Loucy (cell line): ENCODE data around the gene PIANP.

Experiments
- H2AFZ ChIP-seq: fragments of 200-600 bp; sonication (generic); 2 replicates; pipeline ENCODE4 v1.6.0; 2016; ENCODE audit warnings: antibody characterized with exemption, mild to moderate bottlenecking, low read length, moderate library complexity
- H3F3A ChIP-seq: fragments of 200-600 bp; 2 replicates; pipeline ENCODE4 v1.6.0; 2016; ENCODE audit warnings: antibody characterized with exemption, low read depth, mild to moderate bottlenecking
- H3K27me3 ChIP-seq: fragments of 200-600 bp; sonication (generic); 2 replicates; pipeline ENCODE4 v1.6.1; 2014; ENCODE audit warnings: low read length, mild to moderate bottlenecking; ENCODE audit not compliant: insufficient read depth, poor library complexity, severe bottlenecking
- H3K36me3 ChIP-seq: fragments of 200-600 bp; sonication (generic); 2 replicates; pipeline ENCODE4 v1.6.1; 2016; ENCODE audit warnings: low read length; ENCODE audit not compliant: insufficient read depth
- H3K4me1 ChIP-seq: fragments of 200-600 bp; sonication (generic); 2 replicates; pipeline ENCODE4 v1.5.1; 2014; ENCODE audit warnings: low read length, mild to moderate bottlenecking; ENCODE audit not compliant: insufficient read depth, poor library complexity, severe bottlenecking
- H3K4me2 ChIP-seq: fragments of 200-600 bp; sonication (generic); 2 replicates; pipeline ENCODE4 v1.6.0; 2014; ENCODE audit warnings: antibody characterized with exemption, low read length, low read depth, mild to moderate bottlenecking; ENCODE audit not compliant: poor library complexity, severe bottlenecking
- H3K4me3 ChIP-seq: fragments of 200-600 bp; sonication (generic); 2 replicates; pipeline ENCODE4 v1.5.1; 2014; ENCODE audit warnings: low read length, mild to moderate bottlenecking, mixed read lengths; ENCODE audit not compliant: poor library complexity, severe bottlenecking
- H3K79me2 ChIP-seq: fragments of 200-600 bp; sonication (generic); 2 replicates; pipeline ENCODE4 v1.6.1; 2014; ENCODE audit warnings: low read length; ENCODE audit not compliant: insufficient read depth
- H3K9ac ChIP-seq: fragments of 200-600 bp; sonication (generic); 2 replicates; pipeline ENCODE4 v1.6.0; 2014; ENCODE audit warnings: mild to moderate bottlenecking, low read depth, low read length, moderate library complexity; ENCODE audit not compliant: poor library complexity, severe bottlenecking
- H3K9me2 ChIP-seq: fragments of 200-600 bp; sonication (generic); replicated peaks from 2 replicates; pipeline ENCODE4 v1.6.1; 2016; ENCODE audit warnings: low read depth, low read length, mixed read lengths
- H3K9me3 ChIP-seq: fragments of 200-600 bp; sonication (generic); 2 replicates; pipeline ENCODE4 v1.6.1; 2014; ENCODE audit warnings: mild to moderate bottlenecking, antibody characterized with exemption, low read length, low read depth; ENCODE audit not compliant: insufficient read depth
- H4K20me1 ChIP-seq: fragments of 200-600 bp; sonication (generic); 2 replicates; pipeline ENCODE4 v1.6.0; 2014; ENCODE audit warnings: antibody characterized with exemption, low read length, mild to moderate bottlenecking; ENCODE audit not compliant: insufficient read depth, poor library complexity, severe bottlenecking
- CTCF ChIP-seq: fragments of 200-600 bp; sonication (generic); conservative IDR thresholded peaks from 2 replicates; pipeline ENCODE4 v1.5.1; 2014; ENCODE audit warnings: mild to moderate bottlenecking, antibody characterized with exemption, low read length
- EZH2phosphoT487 ChIP-seq: fragments of 200-600 bp; IDR thresholded peaks from 2 replicates; pipeline ENCODE4 v1.6.1; 2018; ENCODE audit warnings: antibody characterized with exemption, mild to moderate bottlenecking, moderate library complexity, borderline replicate concordance

PIANP gene

GRCh38 chr12:6736754-6737153, 36.1 kb upstream of the PIANP start:
- H3K4me1 ChIP-seq = peaks cover 5% of the 10 kb centered on the region
- H4K20me1 ChIP-seq = no peaks in the 10 kb centered on the region
- H3K4me3 ChIP-seq = no peak overlapping the region
- no peak overlapping the region for H3K4me2 ChIP-seq
- H3F3A ChIP-seq = no peaks in the 10 kb centered on the region
- H3K9me2 ChIP-seq = no peaks in the 10 kb centered on the region
- TF ChIP-seq CTCF (no peak), EZH2phosphoT487 (no peak)
- no peak overlapping the region for H3K9ac ChIP-seq
- no peaks in the 10 kb centered on the region for H3K36me3 ChIP-seq
- H2AFZ ChIP-seq = no peak overlapping the region
- H3K9me3 ChIP-seq = no peaks in the 10 kb centered on the region
- H3K79me2 ChIP-seq = no peaks in the 10 kb centered on the region
- H3K27me3 ChIP-seq = no peaks in the 10 kb centered on the region

- Histone ChIP-seq H4K20me1 (no peaks in the 10 kb centered on the region), H3K9ac (peak overlapping the region; percentile 64), H3F3A (no peaks in the 10 kb centered on the region), H3K79me2 (no peaks in the 10 kb centered on the region), H3K4me1 (peaks cover 5% of the 10 kb centered on the region), H2AFZ (0 out of 2 replicates have a peak overlapping the region, but pooled peaks have one; percentile 33), H3K4me3 (no peak overlapping the region), H3K27me3 (no peaks in the 10 kb centered on the region), H3K36me3 (no peaks in the 10 kb centered on the region), H3K9me2 (no peaks in the 10 kb centered on the region), H3K9me3 (no peaks in the 10 kb centered on the region), H3K4me2 (peak overlapping the region; percentile 22)
- TF ChIP-seq EZH2phosphoT487 (no peak), CTCF (peak; percentile 83)
These were observed 35.0 kb upstream of the PIANP start for GRCh38 chr12:6735448-6736191.

GRCh38 chr12:6734506-6735387, 34.1 kb upstream of the PIANP start:
- Histone ChIP-seq H3K9me3 (no peaks in the 10 kb centered on the region), H3K4me3 (no peak overlapping the region), H3K9ac (peak overlapping the region; percentile 64), H3K27me3 (no peaks in the 10 kb centered on the region), H3K4me2 (no peak overlapping the region), H3K4me1 (peaks cover 5% of the 10 kb centered on the region), H3K9me2 (no peaks in the 10 kb centered on the region), H2AFZ (no peak overlapping the region), H3K79me2 (no peaks in the 10 kb centered on the region), H3F3A (no peaks in the 10 kb centered on the region), H3K36me3 (peaks cover 4% of the 10 kb centered on the region; the same call in 1 of the 2 replicates), H4K20me1 (no peaks in the 10 kb centered on the region)
- TF ChIP-seq CTCF = no peak
- TF ChIP-seq EZH2phosphoT487 = no peak
